HG02588 (cell line): ENCODE data around the gene CEBPZ.

ENCODE experiments used
- ATAC-seq: cut with Tn5 transposase; IDR thresholded peaks from one replicate; pipeline ENCODE4 v1.9.1; 2021; ENCODE audit warnings: mild to moderate bottlenecking, moderate library complexity; ENCODE audit not compliant: unreplicated experiment

CEBPZ gene

GRCh38 chr2:37180640-37181039 lies 50.8 kb downstream of the CEBPZ start:
- ATAC-seq: no peak

- ATAC-seq: no peak
These were observed 51.3 kb downstream of the CEBPZ start for GRCh38 chr2:37180006-37180639.

- no peak for ATAC-seq
These were observed 57.7 kb downstream of the CEBPZ start for GRCh38 chr2:37173741-37174140.

- ATAC-seq: no peak
These were observed 59.8 kb downstream of the CEBPZ start for GRCh38 chr2:37171624-37171950.

GRCh38 chr2:37168217-37168981 lies 63.0 kb downstream of the CEBPZ start:
- peak; percentile 60 for ATAC-seq

GRCh38 chr2:37167636-37168180 lies 63.7 kb downstream of the CEBPZ start:
- no peak for ATAC-seq

GRCh38 chr2:37164757-37165156 lies 66.6 kb downstream of the CEBPZ start:
- ATAC-seq: no peak

GRCh38 chr2:37156857-37157714 lies 74.3 kb downstream of the CEBPZ start, which contains the start of gene EIF2AK2:
EIF2AK2 (minus strand) TSS chr2:37156980; CDS start chr2:37147806, 9,174 bp downstream.
- peak; percentile 88 for ATAC-seq

- ATAC-seq: peak; percentile 9
These were observed 75.1 kb downstream of the CEBPZ start for GRCh38 chr2:37156071-37156856.

GRCh38 chr2:37154785-37155184 lies 76.6 kb downstream of the CEBPZ start:
- ATAC-seq: no peak

GRCh38 chr2:37153224-37153623 lies 78.2 kb downstream of the CEBPZ start:
- no peak for ATAC-seq
